HG02610 (cell line): ENCODE results near the gene RASA1.

ENCODE experiments used
- ATAC-seq: cut with Tn5 transposase; IDR thresholded peaks from one replicate; pipeline ENCODE4 v1.9.1; 2021; ENCODE audit warnings: mild to moderate bottlenecking, moderate library complexity; ENCODE audit not compliant: unreplicated experiment

Gene RASA1

DNA sequence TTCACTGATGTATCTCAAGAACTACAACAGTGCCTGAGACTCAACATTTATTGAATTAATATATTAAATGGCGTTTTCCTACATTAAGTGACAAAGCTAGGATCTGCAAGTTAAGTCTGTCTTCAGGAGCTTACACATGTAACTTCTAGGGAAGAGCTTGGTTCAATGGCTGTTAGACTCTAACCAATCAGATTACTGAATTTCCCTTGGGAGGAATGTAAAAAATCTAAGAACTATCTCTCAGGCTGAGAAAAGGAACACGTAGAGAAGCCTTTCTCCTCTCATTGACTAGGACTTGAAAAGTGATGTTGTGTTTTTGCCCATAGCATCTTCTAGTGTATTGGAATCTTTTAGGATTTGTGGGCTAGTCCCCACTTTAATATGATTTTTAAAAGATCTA, 91.4 kb downstream of the RASA1 start:
- no peak for ATAC-seq

DNA sequence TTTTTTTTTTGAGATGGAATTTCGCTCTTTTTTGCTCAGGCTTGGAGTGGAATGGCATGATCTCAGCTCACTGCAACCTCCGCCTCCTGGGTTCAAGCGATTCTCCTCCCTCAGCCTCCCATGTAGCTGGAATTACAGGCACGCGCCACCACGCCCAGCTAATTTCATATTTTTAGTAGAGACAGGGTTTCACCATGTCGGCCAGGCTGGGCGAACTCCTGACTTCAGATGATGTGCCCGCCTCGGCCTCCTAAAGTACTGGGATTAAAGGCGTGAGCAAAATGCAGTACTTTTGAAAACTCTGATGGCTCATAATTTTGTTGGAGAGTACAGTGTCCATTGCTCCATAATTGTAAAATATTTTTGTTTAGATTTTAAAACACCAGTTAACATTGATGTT, 92.4 kb downstream of the RASA1 start:
- ATAC-seq: no peak

DNA sequence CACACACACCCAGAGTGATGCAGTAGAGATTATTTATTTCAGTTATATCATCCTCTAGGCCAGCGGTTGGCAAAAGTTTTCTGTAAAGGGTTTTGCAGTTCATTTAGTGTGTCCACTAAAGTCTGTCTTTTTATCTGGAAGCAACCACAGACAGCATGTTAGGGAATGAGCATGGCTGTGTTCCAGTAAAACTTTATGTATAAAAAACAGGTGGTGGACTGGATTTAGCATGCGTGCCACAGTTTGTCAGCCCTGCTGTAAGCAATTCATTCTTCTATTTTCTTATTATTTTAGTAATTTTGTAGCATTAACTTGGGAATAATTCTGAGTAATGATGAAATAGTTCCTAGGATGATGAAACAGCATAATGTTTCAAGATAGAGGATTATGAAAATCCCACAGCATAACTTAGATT, 93.4 kb downstream of the RASA1 start:
- no peak for ATAC-seq

DNA sequence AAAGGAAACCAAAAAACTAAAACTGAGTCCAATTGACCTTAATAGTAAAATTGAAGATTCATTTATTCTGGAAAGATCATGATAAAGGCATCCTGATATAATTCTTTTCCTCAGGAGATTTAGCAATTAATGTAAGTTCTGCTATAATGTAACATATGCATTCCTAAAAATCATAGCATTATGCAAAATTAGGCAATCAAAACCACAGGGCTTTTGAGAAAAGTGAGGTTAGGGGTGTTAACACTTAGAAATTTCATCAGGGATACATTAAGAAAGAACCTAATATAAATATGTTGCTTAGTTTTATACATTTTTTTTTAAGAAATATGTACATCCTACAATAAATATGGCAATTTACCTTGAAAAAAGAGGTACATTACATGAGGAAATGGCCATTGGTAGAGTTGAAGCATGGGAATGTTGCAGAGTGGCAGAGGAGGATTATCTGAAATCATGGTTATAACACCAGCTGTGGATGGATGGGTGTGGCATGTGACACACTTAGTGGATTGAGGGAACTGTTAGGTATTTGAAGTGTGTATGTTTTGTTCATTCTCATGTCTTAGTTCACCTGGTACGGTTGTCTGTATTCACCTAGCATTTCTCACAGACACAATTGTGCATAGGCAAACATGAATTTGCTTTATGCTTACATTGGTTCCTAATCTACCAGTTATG, 94.0 kb downstream of the RASA1 start:
- no peak for ATAC-seq

- ATAC-seq: no peak
Observed at GRCh38 chr5:87367243-87367642, 99.6 kb downstream of the RASA1 start.

GRCh38 chr5:87368601-87369000, 100.9 kb downstream of the RASA1 start:
- ATAC-seq: no peak

- no peak for ATAC-seq
Observed at GRCh38 chr5:87369431-87369830, 101.7 kb downstream of the RASA1 start.

DNA sequence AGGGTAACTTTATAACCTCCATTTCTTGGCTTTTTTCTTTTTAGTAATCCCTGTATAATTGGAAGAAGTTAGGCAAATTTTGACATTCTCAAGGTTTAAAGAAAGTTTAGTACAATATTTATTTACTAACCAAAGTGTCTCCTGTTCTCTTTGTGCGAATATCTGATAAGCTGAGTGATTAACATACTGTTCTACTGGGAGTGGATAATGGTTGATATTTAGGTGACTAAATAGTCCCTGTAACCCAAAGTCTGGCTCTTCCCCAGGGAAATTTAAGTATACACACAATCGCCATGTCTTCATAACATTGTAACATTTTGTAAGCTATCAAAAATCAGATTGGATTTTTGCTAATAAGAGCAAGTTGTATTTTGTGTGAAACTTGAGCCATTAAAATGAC, 105.0 kb downstream of the RASA1 start:
- no peak for ATAC-seq

GRCh38 chr5:87382224-87382623, 114.5 kb downstream of the RASA1 start:
- no peak for ATAC-seq

GRCh38 chr5:87383216-87383615, 115.5 kb downstream of the RASA1 start:
- no peak for ATAC-seq

GRCh38 chr5:87385802-87386201, 118.1 kb downstream of the RASA1 start:
- ATAC-seq: no peak

- ATAC-seq: no peak
Observed at GRCh38 chr5:87388129-87388528, 120.4 kb downstream of the RASA1 start.

GRCh38 chr5:87389296-87390034, 121.8 kb downstream of the RASA1 start:
- ATAC-seq: peak; percentile 16

DNA sequence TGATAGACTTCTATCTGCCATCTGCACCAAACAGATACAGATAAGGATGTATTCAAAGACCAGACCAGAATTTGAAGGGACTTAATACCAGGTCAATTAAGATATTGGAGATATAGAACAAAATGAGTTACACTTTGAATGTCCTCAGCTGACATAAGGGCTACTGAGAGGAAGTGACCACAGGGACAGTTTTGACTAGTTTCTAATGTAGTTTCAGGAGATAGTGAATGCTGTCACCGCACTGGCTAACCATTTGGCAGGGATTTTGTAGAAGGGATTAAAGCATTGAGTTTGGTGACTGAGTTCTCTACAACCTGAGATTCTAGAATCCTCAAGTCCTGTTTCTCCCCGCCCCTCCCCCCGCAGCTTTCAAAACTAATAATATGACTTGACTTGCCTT, 122.4 kb downstream of the RASA1 start:
- ATAC-seq: peak; percentile 64

DNA sequence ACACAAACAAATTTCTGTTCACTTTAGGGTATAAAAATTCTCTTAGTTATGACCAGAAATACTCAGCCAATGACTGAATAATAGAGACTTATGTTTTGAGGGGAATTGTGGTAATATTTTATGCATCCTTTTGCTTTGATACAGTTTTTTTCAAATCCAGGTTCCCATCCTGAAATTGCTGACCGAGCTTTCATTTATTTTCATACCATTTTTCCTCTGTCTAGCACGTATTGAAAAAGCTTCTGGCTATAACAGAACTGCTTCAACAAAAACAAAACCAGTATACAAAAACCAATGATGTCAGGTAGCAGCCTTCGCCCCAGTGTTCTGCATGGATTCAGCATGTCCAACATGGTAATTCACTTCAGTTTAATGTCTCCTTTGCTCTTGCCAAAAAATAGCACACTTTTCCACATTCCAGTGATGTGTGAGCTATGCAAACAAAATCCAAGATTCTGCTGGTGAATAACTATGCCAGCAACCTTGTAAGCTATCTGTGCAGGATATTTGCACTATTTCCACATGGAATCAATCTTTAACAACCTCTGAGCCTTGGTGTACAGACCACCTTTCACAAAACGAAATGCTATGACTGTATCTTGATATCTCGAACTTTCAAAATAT, 123.0 kb downstream of the RASA1 start:
- ATAC-seq: no peak

- no peak for ATAC-seq
Observed at GRCh38 chr5:87392170-87392569, 124.5 kb downstream of the RASA1 start.

DNA sequence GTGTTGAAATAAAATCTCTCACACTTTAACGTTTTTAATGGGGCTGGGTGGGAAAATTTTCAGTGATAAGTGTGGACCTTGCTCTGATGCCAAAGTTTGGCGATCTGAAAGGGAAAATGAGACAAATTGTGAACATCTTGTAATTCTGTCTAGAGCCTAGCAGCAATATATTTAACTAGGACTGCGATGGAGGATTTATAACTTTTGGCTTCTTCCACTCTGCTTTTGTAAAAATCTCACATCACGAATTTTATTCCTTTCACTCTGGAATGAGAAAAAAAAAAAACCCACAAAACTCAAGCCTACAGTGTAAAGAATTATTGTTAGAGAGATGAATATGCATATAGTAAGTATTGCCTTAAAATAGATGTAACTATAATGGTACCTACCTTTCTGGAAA, 125.1 kb downstream of the RASA1 start:
- no peak for ATAC-seq

- ATAC-seq: no peak
Observed at GRCh38 chr5:87393331-87393730, 125.6 kb downstream of the RASA1 start.

- no peak for ATAC-seq
Observed at GRCh38 chr5:87394411-87395165, 126.9 kb downstream of the RASA1 start.

DNA sequence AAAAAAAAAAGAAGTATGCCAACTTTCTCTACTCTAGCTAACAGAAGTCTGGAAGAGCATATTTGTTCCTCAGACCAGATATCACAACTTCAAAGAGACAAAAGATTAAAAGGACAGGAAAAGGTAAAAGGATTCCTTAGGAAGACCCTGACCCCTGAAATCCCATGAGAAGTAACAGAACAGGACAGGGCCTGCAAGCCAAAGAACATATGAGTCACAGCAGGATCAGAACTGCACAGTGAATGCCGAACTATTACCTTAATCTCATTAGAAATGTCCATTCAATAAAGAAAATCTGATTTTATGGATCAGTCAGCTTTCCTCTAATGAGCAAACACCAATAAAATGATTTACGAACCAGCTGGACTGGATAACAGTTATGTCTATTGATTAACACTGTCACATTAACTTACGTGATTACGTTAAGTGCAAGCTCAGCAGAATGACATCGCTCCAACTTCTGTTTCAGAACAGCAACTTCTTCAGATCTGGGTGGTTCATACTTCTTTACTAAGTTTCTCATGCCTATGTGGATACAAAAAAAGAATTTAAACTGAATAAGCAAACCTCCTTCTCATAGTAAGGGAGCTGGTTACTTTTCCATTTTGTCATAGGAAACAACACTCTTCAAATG, 131.4 kb downstream of the RASA1 start:
- ATAC-seq: no peak

GRCh38 chr5:87399720-87400119, 132.0 kb downstream of the RASA1 start:
- ATAC-seq: no peak
